Spinal cord (tissue), 10 donors: ENCODE results near the gene CBX8. TPM values are rescaled to one million over a fixed set of nuclear protein-coding genes. Genes with fewer than 3 reads are reported as not detected.
"Not testable (repeated sequence)": the region's sequence is repeated elsewhere in the genome, so short reads cannot be mapped to it uniquely, and the experiment has no call there.

ENCODE experiments used
- DNase-seq, 6 donors: peaks; one replicate each; pipeline versions ENCODE4 v3.0.0 to v3.0.0-alpha.2; 2013 to 2015; ENCODE audit warnings: low spot score in 6 of 6, low read depth in 4 of 6
- H3K27ac ChIP-seq: one replicate; pipeline ENCODE4 v1.5.1; 2013; ENCODE audit warnings: low read depth, low read length, control low read depth
- H3K27me3 ChIP-seq: one replicate; pipeline ENCODE4 v1.6.1; 2013; ENCODE audit warnings: low read length; ENCODE audit not compliant: control insufficient read depth, insufficient read depth
- H3K36me3 ChIP-seq: one replicate; pipeline ENCODE4 v1.6.1; 2013; ENCODE audit warnings: low read length; ENCODE audit not compliant: control insufficient read depth, insufficient read depth
- H3K4me1 ChIP-seq: one replicate; pipeline ENCODE4 v1.6.1; 2013; ENCODE audit warnings: low read length; ENCODE audit not compliant: control insufficient read depth, insufficient read depth
- H3K4me3 ChIP-seq: one replicate; pipeline ENCODE4 v1.5.1; 2013; ENCODE audit warnings: low read depth, low read length, control low read depth
- H3K9me3 ChIP-seq: one replicate; pipeline ENCODE4 v1.6.1; 2013; ENCODE audit warnings: low read length; ENCODE audit not compliant: control insufficient read depth, insufficient read depth
- WGBS: methylation state at CpG from one replicate; pipeline ENCODE4 v1.1.5; 2013; ENCODE audit warnings: missing lambda C conversion rate; ENCODE audit not compliant: insufficient coverage; 5-methylcytosine and 5-hydroxymethylcytosine counted together
- polyA plus RNA-seq, 2 donors: library from polyadenylated mRNA; unstranded; fragments of 120-200 nt; gene quantifications; one replicate each; pipeline ENCODE4 v1.2.1, GENCODE V29; 2013; ENCODE audit not compliant: insufficient read length in 2 of 2
- total RNA-seq, 2 donors: library from RNA; depleted of rRNA in 1 of 2; stranded (reverse); fragments of 120-200 nt in 1 of 2; fragments of >200 nt in 1 of 2; gene quantifications; one replicate each; pipeline versions ENCODE4 v1.2.3 to v1.2.4, GENCODE V29; 2013 to 2014
- donor health status: healthy.

The CBX8 gene
- total and polyA plus RNA-seq, 4 donors, result 3.6 to 14.4 (median 11.5) TPM

DNA sequence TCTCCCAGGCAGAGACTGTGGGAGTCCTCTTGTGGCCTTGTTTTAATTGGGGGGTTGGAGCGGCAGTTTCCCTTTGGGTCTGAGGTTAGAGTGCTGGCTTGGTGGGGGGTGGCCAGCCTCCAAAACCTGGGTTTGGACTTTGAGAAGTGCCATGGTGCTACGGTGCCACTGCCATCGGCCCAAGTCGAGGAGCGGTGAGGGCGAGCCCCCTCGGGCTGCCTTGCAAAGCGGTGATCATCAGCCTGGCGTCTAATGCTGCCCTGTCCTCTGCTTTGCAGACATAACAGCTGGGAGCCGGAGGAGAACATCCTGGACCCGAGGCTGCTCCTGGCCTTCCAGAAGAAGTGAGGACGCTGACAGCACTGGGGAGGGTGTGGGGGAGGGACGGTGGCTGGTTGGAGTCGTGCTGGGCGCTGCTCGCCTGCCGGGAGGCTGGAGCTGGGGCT, 17.8 kb downstream of the CBX8 start:
- 15% methylated on average over 17 of the region's 17 CpGs for WGBS
- DNase-seq, result no peak
- Histone ChIP-seq H3K27ac (no peak overlapping the region), H3K4me3 (peak overlapping the region; percentile 57), H3K9me3 (no peaks in the 10 kb centered on the region), H3K27me3 (peaks cover 8% of the 10 kb centered on the region), H3K36me3 (peaks cover 29% of the 10 kb centered on the region), H3K4me1 (peaks cover 24% of the 10 kb centered on the region)

- DNase-seq, result peak in 2 of 6 donors; percentile 74 to 77
- H3K4me3 ChIP-seq, result peak overlapping the region; percentile 57
- peaks cover 24% of the 10 kb centered on the region for H3K36me3 ChIP-seq
- no peak overlapping the region for H3K27ac ChIP-seq
- H3K9me3 ChIP-seq, result no peaks in the 10 kb centered on the region
- H3K4me1 ChIP-seq, result peaks cover 24% of the 10 kb centered on the region
- peaks cover 8% of the 10 kb centered on the region for H3K27me3 ChIP-seq
- under 1% methylated on average over 38 of the region's 49 CpGs for WGBS
These were observed 18.3 kb downstream of the CBX8 start for GRCh38 chr17:79778504-79779083.

GRCh38 chr17:79777894-79778503, 18.9 kb downstream of the CBX8 start, which contains the start of gene CBX2:
CBX2 (plus strand) TSS chr17:79778148; CDS start chr17:79778236, 88 bp downstream.
- peak in 3 of 6 donors; percentile 69 to 94 (median 91) for DNase-seq
- H3K9me3 ChIP-seq, result no peaks in the 10 kb centered on the region
- peaks cover 23% of the 10 kb centered on the region for H3K36me3 ChIP-seq
- H3K4me1 ChIP-seq, result peaks cover 24% of the 10 kb centered on the region
- H3K27me3 ChIP-seq, result peaks cover 8% of the 10 kb centered on the region
- H3K27ac ChIP-seq, result peak within 1 kb of the TSS; percentile 81
- under 1% methylated on average over 90 of the region's 96 CpGs for WGBS
- H3K4me3 ChIP-seq, result peak within 1 kb of the TSS; percentile 57

DNA sequence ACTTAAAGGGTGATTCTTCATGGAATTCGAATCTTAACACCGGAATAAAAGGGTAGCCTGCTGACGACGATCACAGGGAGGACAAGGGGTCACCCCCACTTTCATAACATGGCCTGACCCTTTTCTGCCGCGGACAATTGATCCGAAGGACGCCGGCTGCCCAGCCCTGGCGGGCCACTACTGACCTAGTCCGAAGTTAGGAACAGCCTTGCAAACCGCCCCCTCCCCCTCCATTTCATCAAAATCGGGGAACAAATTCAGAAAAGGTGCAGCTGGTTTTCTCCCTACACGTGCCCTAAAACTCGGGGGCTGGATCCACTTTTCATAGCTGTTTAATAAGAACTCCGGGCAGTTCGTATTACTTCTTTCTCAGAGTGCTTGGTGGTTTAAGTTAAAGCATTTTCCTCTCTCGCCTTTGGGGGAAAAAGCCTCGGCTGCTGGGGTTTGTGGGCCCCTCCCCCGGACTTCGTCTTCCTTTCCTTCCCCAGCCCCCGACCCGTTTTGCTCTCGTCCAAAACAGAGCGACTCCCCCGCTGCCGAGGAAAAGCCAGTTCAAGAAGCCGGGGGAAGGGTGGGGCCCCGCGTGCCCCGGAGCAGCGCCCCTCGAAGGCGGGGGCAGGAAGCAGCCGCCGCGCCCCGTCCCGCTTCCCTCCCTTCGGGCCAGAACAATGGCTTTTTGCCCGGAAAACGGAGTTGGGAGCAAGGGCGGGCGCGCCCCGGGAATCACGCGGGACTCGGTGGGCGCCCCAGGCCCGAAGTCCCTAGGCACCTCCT, 19.6 kb downstream of the CBX8 start:
- 2% methylated on average over 44 of the region's 51 CpGs for WGBS
- Histone ChIP-seq H3K36me3 (peaks cover 20% of the 10 kb centered on the region), H3K4me1 (peaks cover 24% of the 10 kb centered on the region), H3K4me3 (peak overlapping the region; percentile 49), H3K27ac (peak overlapping the region; percentile 81), H3K27me3 (peaks cover 8% of the 10 kb centered on the region), H3K9me3 (no peaks in the 10 kb centered on the region)
- peak in 2 of 6 donors; percentile 63 to 87 for DNase-seq

DNA sequence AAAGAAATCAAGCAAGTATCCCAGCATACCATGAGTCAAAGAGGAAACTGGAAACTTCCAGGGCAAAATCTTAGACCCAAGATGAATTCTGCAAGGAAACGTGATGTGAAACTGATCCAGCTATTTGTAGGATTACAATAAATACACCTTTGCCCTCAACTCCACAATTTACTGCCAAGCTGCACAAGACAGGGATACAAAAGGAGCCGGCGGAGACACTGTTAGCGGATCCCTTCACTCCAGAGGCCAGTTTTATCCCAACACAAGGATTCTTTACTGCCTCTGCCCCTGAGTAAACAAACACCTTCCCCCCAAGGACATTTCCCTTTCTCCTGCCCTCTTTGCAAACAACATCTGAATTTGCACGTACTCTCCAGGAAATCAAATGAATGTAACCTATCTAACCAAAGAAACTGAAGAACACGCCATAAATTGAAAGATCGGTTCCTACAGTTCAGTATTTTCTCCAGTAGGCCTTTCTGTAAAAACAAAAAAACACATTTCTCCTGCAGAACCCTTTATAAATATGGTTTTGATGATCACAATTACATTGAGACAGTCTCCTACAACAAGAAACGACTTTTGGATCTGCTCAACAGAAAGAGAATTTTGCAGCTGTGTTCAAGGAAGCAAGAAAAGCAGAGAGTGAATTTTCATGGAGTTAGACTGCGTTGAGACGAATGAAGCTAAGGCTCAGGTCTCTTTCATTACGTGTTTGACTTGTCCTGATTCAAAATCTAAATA, 20.3 kb downstream of the CBX8 start:
- DNase-seq, result peak in 2 of 6 donors; percentile 35 to 41
- Histone ChIP-seq H3K4me3 (peak overlapping the region; percentile 49), H3K27me3 (peaks cover 8% of the 10 kb centered on the region), H3K36me3 (peaks cover 13% of the 10 kb centered on the region), H3K27ac (peak overlapping the region; percentile 81), H3K4me1 (peaks cover 21% of the 10 kb centered on the region), H3K9me3 (no peaks in the 10 kb centered on the region)
- 39% methylated on average over 8 of the region's 11 CpGs for WGBS

- WGBS, result no CpG with 5 or more reads among the region's 6 CpGs
- no peak overlapping the region for H3K27ac ChIP-seq
- H3K36me3 ChIP-seq, result peaks cover 5% of the 10 kb centered on the region
- H3K9me3 ChIP-seq, result no peaks in the 10 kb centered on the region
- peaks cover 11% of the 10 kb centered on the region for H3K27me3 ChIP-seq
- peaks cover 18% of the 10 kb centered on the region for H3K4me1 ChIP-seq
- no peak overlapping the region for H3K4me3 ChIP-seq
- DNase-seq, result no peak
These were observed 21.2 kb downstream of the CBX8 start for GRCh38 chr17:79775632-79776031.

- H3K4me1 ChIP-seq, result peaks cover 18% of the 10 kb centered on the region
- peaks cover 11% of the 10 kb centered on the region for H3K27me3 ChIP-seq
- no peaks in the 10 kb centered on the region for H3K9me3 ChIP-seq
- DNase-seq, result no peak
- WGBS, result 71% methylated on average over 5 of the region's 8 CpGs
- peaks cover 5% of the 10 kb centered on the region for H3K36me3 ChIP-seq
- no peak overlapping the region for H3K27ac ChIP-seq
- H3K4me3 ChIP-seq, result no peak overlapping the region
These were observed 22.3 kb downstream of the CBX8 start for GRCh38 chr17:79774561-79774975.

DNA sequence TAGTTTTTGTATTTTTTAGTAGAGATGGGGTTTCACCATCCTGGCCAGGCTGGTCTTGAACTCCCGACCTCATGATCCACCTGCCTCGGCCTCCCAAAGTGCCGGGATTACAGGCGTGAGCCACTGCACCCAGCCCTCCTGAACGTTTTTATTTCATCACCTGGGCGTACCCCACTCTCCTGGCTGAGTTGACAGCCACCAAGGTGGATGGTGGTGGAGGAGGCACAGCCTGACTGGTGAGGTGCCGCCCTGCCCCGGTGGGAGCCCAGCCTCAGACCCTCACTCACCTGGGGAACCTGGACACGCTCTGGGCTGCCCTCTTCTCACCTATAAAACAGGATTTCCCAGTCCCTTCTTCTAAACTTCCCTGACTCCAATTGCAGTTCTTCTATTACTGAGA, 24.2 kb downstream of the CBX8 start:
- H3K36me3 ChIP-seq, DNase-seq, H3K4me3 ChIP-seq, H3K9me3 ChIP-seq, H3K4me1 ChIP-seq, H3K27ac ChIP-seq: not testable (repeated sequence)
- H3K27me3 ChIP-seq, result peaks cover 11% of the 10 kb centered on the region
- WGBS, result 87% methylated on average over 4 of the region's 9 CpGs

DNA sequence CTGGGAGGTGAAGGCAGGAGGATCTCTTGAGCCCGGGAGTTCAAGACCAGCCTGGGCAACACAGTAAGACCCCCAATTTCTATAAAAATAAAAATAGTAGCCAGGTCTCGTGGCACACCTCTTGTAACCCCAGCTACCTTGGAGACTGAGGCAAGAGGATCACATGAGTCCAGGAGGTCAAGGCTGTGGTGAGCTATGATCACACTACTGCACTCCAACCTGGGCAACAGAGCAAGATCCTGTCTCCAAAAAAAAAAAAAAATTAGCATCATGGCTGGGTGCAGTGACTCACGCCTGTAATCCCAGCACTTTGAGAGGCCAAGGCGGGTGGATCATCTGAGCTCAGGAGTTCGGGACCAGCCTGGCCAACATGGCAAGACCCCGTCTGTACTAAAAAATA, 25.6 kb downstream of the CBX8 start:
- no peaks in the 10 kb centered on the region for H3K9me3 ChIP-seq
- no peak for DNase-seq
- no peak overlapping the region for H3K27ac ChIP-seq
- no peaks in the 10 kb centered on the region for H3K36me3 ChIP-seq
- H3K4me1 ChIP-seq, result no peaks in the 10 kb centered on the region
- 100% methylated on average over 4 of the region's 6 CpGs for WGBS
- peaks cover 9% of the 10 kb centered on the region for H3K27me3 ChIP-seq
- no peak overlapping the region for H3K4me3 ChIP-seq
